Keratinocyte (primary cell): Measurements from ENCODE around the gene SH3PXD2A.

Source experiments
- CTCF ChIP-seq, 3 experiments: IDR thresholded peaks in 1 of 3; conservative IDR thresholded peaks in 1 of 3; optimal IDR thresholded peaks in 1 of 3; 2 replicates in 2 of 3; 3 replicates in 1 of 3; pipeline versions ENCODE3 to v1.5.1; 2011; ENCODE audit warnings: low read length in 3 of 3, mild to moderate bottlenecking in 3 of 3, moderate library complexity in 2 of 3, control low read depth in 1 of 3, inconsistent platforms in 1 of 3; ENCODE audit not compliant: insufficient read depth in 2 of 3; ENCODE audit errors: extremely low read depth in 1 of 3
- EZH2 ChIP-seq: IDR thresholded peaks from one replicate; pipeline ENCODE4 v1.6.1; 2012; ENCODE audit warnings: inconsistent platforms, mild to moderate bottlenecking, low read length, moderate library complexity

GRCh38 chr10:103751667-103752290, 103.6 kb downstream of the SH3PXD2A start:
- TF ChIP-seq CTCF (optimal IDR thresholded peaks at IDR 0.05 in 1 of 3, IDR thresholded peaks at IDR 0.05 in 1 of 3, conservative IDR thresholded peaks at IDR 0.05 in 1 of 3; ENCODE audit: extremely low read depth in 1 of 3, insufficient read depth in 2 of 3, low read length in 3 of 3) (no peak), EZH2 (no peak)
